Stimulated activated CD8-positive, alpha-beta memory T cell treated with anti-CD3 and anti-CD28 coated beads, Interleukin-7, amount 100 ng/mL, for 1 hour (primary cell): ENCODE data around the gene ULK4.
"Not testable (repeated sequence)": the region's sequence is repeated elsewhere in the genome, so short reads cannot be mapped to it uniquely, and the experiment has no call there.

Source experiments
- DNase-seq, 2 donors: peaks; one replicate each; pipeline ENCODE4 v3.0.0-alpha.2; 2020; ENCODE audit warnings: low read depth in 2 of 2

ULK4 gene

GRCh38 chr3:41441568-41441967 is 520.3 kb downstream of the ULK4 start:
- DNase-seq = no peak

GRCh38 chr3:41441139-41441538 is 520.8 kb downstream of the ULK4 start:
- DNase-seq = no peak

GRCh38 chr3:41436983-41437382 is 524.9 kb downstream of the ULK4 start:
- no peak for DNase-seq

- no peak for DNase-seq
Observed at GRCh38 chr3:41434781-41435180, 527.1 kb downstream of the ULK4 start.

GRCh38 chr3:41431386-41431785 is 530.5 kb downstream of the ULK4 start:
- DNase-seq = no peak

- no peak for DNase-seq
Observed at GRCh38 chr3:41430886-41431285, 531.0 kb downstream of the ULK4 start.

- no peak for DNase-seq
Observed at GRCh38 chr3:41430391-41430790, 531.5 kb downstream of the ULK4 start.

GRCh38 chr3:41426485-41426884 is 535.4 kb downstream of the ULK4 start:
- no peak for DNase-seq

GRCh38 chr3:41424543-41425300 is 537.2 kb downstream of the ULK4 start:
- no peak for DNase-seq

- DNase-seq = no peak
Observed at GRCh38 chr3:41419809-41420208, 542.1 kb downstream of the ULK4 start.

GRCh38 chr3:41418961-41419691 is 542.8 kb downstream of the ULK4 start:
- DNase-seq = peak in 1 of 2 donors; percentile 11

- no peak for DNase-seq
Observed at GRCh38 chr3:41417574-41417973, 544.3 kb downstream of the ULK4 start.

GRCh38 chr3:41411065-41411464 is 550.8 kb downstream of the ULK4 start:
- no peak for DNase-seq

- DNase-seq = no peak
Observed at GRCh38 chr3:41405466-41405865, 556.4 kb downstream of the ULK4 start.

- DNase-seq = no peak
Observed at GRCh38 chr3:41404582-41404981, 557.3 kb downstream of the ULK4 start.

- DNase-seq = no peak
Observed at GRCh38 chr3:41394896-41395295, 567.0 kb downstream of the ULK4 start.

- not testable (repeated sequence) for DNase-seq
Observed at GRCh38 chr3:41370765-41371535, 591.0 kb downstream of the ULK4 start.

GRCh38 chr3:41370307-41370706 is 591.6 kb downstream of the ULK4 start:
- no peak for DNase-seq

GRCh38 chr3:41369838-41370237 is 592.1 kb downstream of the ULK4 start:
- DNase-seq = no peak

GRCh38 chr3:41365973-41366372 is 595.9 kb downstream of the ULK4 start:
- no peak for DNase-seq

GRCh38 chr3:41364736-41365135 is 597.2 kb downstream of the ULK4 start:
- DNase-seq = no peak

GRCh38 chr3:41363830-41364523 is 597.9 kb downstream of the ULK4 start:
- no peak for DNase-seq
